ENCODE measurements around the gene PHLPP1.

PHLPP1 gene

DNA sequence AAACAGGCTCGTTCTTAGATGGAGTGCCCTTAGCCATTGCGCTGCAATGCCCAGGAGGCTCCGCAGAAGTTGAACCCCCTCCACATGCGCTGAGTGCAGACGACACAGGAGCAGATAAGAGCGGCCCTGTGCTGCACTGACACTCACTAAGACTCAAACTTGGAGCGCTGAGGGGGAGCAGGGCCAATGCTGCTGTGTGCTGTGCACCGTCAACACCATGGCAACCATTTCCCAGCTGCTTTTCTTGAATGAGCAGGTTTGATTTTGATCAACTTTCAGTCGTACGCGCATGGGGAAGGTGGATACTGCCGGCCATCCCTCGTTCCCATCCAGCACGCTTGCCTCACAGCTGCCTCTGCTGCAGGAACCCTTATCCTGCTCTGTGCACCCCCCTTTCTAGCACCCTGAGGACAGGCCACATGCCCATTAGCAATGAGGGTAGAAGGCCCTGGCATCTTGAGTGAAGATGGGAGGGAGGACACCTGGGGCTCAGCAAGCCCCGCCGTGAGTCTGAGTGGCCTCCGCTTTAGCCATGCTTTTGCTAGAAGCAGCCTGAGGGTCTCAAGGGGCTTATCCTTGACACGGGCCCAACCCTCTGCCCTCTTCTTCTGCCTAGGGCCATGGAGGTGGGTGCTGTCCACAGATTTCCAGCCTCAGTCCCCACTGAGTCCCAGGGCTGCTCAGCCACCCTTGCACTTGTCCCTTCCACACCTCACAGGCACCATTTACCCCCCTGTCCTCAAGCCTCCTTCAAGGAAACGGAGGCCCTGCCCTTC lies 271.9 kb downstream of the PHLPP1 start:
- TF ChIP-seq CEBPB (IDR thresholded peaks at IDR 0.05) (no peak), ZBTB7A (IDR thresholded peaks at IDR 0.05; ENCODE audit: low read depth) (no peak), FOXM1 (IDR thresholded peaks at IDR 0.05; ENCODE audit: borderline replicate concordance, low read depth) (no peak), EGR1 (IDR thresholded peaks at IDR 0.05) (no peak), CREB1 (IDR thresholded peaks at IDR 0.05; ENCODE audit: low read depth) (no peak), NFIC (IDR thresholded peaks at IDR 0.05) (no peak), YY1 (IDR thresholded peaks at IDR 0.05; ENCODE audit: low read depth) (no peak), TCF12 (IDR thresholded peaks at IDR 0.05; ENCODE audit: low read depth) (no peak), TAF1 (IDR thresholded peaks at IDR 0.05; ENCODE audit: low read depth) (no peak), EP300 (IDR thresholded peaks at IDR 0.05; ENCODE audit: borderline replicate concordance) (no peak), RAD21 (IDR thresholded peaks at IDR 0.05; ENCODE audit: low read depth) (no peak), TEAD4 (IDR thresholded peaks at IDR 0.05) (no peak)
- TF ChIP-seq, protein P1, sequence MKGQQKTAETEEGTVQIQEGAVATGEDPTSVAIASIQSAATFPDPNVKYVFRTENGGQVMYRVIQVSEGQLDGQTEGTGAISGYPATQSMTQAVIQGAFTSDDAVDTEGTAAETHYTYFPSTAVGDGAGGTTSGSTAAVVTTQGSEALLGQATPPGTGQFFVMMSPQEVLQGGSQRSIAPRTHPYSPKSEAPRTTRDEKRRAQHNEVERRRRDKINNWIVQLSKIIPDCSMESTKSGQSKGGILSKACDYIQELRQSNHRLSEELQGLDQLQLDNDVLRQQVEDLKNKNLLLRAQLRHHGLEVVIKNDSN (IDR thresholded peaks at IDR 0.05), result no peak
- TF ChIP-seq, protein P2, sequence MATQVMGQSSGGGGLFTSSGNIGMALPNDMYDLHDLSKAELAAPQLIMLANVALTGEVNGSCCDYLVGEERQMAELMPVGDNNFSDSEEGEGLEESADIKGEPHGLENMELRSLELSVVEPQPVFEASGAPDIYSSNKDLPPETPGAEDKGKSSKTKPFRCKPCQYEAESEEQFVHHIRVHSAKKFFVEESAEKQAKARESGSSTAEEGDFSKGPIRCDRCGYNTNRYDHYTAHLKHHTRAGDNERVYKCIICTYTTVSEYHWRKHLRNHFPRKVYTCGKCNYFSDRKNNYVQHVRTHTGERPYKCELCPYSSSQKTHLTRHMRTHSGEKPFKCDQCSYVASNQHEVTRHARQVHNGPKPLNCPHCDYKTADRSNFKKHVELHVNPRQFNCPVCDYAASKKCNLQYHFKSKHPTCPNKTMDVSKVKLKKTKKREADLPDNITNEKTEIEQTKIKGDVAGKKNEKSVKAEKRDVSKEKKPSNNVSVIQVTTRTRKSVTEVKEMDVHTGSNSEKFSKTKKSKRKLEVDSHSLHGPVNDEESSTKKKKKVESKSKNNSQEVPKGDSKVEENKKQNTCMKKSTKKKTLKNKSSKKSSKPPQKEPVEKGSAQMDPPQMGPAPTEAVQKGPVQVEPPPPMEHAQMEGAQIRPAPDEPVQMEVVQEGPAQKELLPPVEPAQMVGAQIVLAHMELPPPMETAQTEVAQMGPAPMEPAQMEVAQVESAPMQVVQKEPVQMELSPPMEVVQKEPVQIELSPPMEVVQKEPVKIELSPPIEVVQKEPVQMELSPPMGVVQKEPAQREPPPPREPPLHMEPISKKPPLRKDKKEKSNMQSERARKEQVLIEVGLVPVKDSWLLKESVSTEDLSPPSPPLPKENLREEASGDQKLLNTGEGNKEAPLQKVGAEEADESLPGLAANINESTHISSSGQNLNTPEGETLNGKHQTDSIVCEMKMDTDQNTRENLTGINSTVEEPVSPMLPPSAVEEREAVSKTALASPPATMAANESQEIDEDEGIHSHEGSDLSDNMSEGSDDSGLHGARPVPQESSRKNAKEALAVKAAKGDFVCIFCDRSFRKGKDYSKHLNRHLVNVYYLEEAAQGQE (IDR thresholded peaks at IDR 0.05; ENCODE audit: low read depth), result no peak
- TF ChIP-seq, protein P3, sequence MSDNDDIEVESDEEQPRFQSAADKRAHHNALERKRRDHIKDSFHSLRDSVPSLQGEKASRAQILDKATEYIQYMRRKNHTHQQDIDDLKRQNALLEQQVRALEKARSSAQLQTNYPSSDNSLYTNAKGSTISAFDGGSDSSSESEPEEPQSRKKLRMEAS (IDR thresholded peaks at IDR 0.05), result no peak

DNA sequence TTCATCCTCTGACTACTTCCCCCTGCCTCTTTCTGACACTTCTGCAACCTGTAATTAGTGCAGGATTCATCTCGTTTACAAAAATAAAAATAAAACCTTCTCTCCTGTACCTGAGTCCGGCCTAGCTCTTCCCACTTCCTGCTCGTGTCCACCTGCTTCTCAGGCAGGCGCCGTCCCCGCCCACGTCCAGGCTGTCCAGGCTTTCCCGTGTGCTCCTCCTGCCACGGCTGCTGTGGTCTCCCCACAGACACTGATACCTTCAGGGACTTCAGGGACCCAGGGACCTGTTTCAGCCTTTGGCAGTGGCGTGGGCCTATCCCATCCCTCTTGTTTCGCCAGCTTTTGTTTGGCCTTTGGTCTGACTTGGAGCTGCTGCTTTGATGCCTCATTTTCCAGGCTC lies 272.5 kb downstream of the PHLPP1 start:
- TF ChIP-seq, protein P2 (IDR thresholded peaks at IDR 0.05; ENCODE audit: low read depth), result no peak
- TF ChIP-seq EGR1 (IDR thresholded peaks at IDR 0.05) (no peak), EP300 (IDR thresholded peaks at IDR 0.05; ENCODE audit: borderline replicate concordance) (no peak), TAF1 (IDR thresholded peaks at IDR 0.05; ENCODE audit: low read depth) (no peak), YY1 (IDR thresholded peaks at IDR 0.05; ENCODE audit: low read depth) (no peak)

DNA sequence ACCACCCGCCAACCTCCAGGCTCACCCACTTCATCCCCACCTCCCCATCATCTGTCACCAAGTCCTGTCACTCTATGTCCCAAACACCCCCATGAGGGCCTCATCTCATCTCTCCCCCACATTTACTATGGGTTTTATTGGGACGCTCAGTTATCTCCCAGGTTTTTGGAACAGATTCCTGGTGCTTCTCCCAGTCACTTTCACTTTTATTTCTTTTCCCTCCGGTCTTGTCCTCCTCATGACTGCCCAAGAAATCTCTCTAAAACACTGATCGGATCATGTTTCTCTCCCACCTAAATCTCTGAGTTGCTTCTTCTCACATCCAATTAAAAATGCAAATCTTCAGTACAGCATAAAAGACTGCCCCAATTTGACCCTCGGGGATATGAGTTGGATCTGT lies 273.1 kb downstream of the PHLPP1 start:
- TF ChIP-seq, protein P2 (IDR thresholded peaks at IDR 0.05; ENCODE audit: low read depth), result no peak
- TF ChIP-seq TCF12 (IDR thresholded peaks at IDR 0.05; ENCODE audit: low read depth) (no peak), NFIC (IDR thresholded peaks at IDR 0.05) (no peak), ZBTB7A (IDR thresholded peaks at IDR 0.05; ENCODE audit: low read depth) (no peak), TAF1 (IDR thresholded peaks at IDR 0.05; ENCODE audit: low read depth) (no peak), YY1 (IDR thresholded peaks at IDR 0.05; ENCODE audit: low read depth) (no peak), RAD21 (IDR thresholded peaks at IDR 0.05; ENCODE audit: low read depth) (no peak), CEBPB (IDR thresholded peaks at IDR 0.05) (no peak), FOXM1 (IDR thresholded peaks at IDR 0.05; ENCODE audit: borderline replicate concordance, low read depth) (no peak), CREB1 (IDR thresholded peaks at IDR 0.05; ENCODE audit: low read depth) (no peak), EGR1 (IDR thresholded peaks at IDR 0.05) (no peak), EP300 (IDR thresholded peaks at IDR 0.05; ENCODE audit: borderline replicate concordance) (no peak), TEAD4 (IDR thresholded peaks at IDR 0.05) (no peak)
- TF ChIP-seq, protein P1 (IDR thresholded peaks at IDR 0.05), result no peak
- TF ChIP-seq, protein P3 (IDR thresholded peaks at IDR 0.05), result no peak

DNA sequence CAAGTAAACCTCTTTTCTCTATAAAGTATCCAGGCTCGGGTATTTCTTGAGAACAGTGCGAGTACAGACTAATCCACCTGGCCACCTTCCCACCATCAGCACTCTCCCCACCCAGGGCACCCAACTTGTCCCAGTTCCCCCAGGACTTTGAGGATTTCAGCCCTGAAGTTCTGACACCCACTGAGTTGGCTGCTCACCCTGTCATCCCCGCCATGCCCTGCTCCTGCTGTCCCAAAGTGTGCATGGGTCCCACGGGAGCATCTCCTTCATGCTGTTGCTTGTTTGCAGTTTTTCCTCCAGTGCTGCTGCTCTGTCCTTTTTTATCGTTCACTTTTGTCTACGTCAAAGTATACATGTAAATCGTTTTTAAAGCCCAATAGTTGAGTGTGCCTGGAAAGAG lies 273.9 kb downstream of the PHLPP1 start:
- TF ChIP-seq EP300 (IDR thresholded peaks at IDR 0.05; ENCODE audit: borderline replicate concordance) (no peak), FOXM1 (IDR thresholded peaks at IDR 0.05; ENCODE audit: borderline replicate concordance, low read depth) (no peak), RAD21 (IDR thresholded peaks at IDR 0.05; ENCODE audit: low read depth) (no peak), TAF1 (IDR thresholded peaks at IDR 0.05; ENCODE audit: low read depth) (no peak), CEBPB (IDR thresholded peaks at IDR 0.05) (no peak), TEAD4 (IDR thresholded peaks at IDR 0.05) (no peak), CREB1 (IDR thresholded peaks at IDR 0.05; ENCODE audit: low read depth) (no peak), NFIC (IDR thresholded peaks at IDR 0.05) (no peak)
- TF ChIP-seq, protein P3 (IDR thresholded peaks at IDR 0.05), result no peak
